UCSD-AML1 (cell line): ENCODE measurements around the gene LRRC2.
"Not testable (repeated sequence)": the region's sequence is repeated elsewhere in the genome, so short reads cannot be mapped to it uniquely, and the experiment has no call there.

Source experiments
- DNase-seq: peaks from one replicate; lab custom pipeline; 2025; ENCODE audit not compliant: unreplicated experiment; lab: John Stamatoyannopoulos, UW

Gene LRRC2

GRCh38 chr3:46501702-46502101 is 64.4 kb downstream of the LRRC2 start:
- no peak for DNase-seq

GRCh38 chr3:46500656-46501635 is 65.2 kb downstream of the LRRC2 start:
- DNase-seq, result no peak

GRCh38 chr3:46498916-46499519 is 67.1 kb downstream of the LRRC2 start:
- no peak for DNase-seq

- no peak for DNase-seq
These were observed 68.4 kb downstream of the LRRC2 start, which contains the start of gene RTP3 for GRCh38 chr3:46497556-46498265. TSS of gene RTP3 (plus strand) at chr3:46497976. CDS start at chr3:46498063, 87 bp downstream.

- peak; percentile 43 for DNase-seq
These were observed 69.2 kb downstream of the LRRC2 start for GRCh38 chr3:46496746-46497555.

GRCh38 chr3:46495901-46496456 is 70.1 kb downstream of the LRRC2 start:
- DNase-seq, result no peak

- not testable (repeated sequence) for DNase-seq
These were observed 71.6 kb downstream of the LRRC2 start for GRCh38 chr3:46494491-46494890.

GRCh38 chr3:46492890-46493547 is 73.1 kb downstream of the LRRC2 start:
- DNase-seq, result no peak

GRCh38 chr3:46491089-46492070 is 74.7 kb downstream of the LRRC2 start:
- DNase-seq, result no peak

- DNase-seq, result no peak
These were observed 75.6 kb downstream of the LRRC2 start for GRCh38 chr3:46490338-46491084.

GRCh38 chr3:46489875-46490274 is 76.2 kb downstream of the LRRC2 start:
- DNase-seq, result no peak

GRCh38 chr3:46489381-46489780 is 76.7 kb downstream of the LRRC2 start:
- no peak for DNase-seq

- peak; percentile 89 for DNase-seq
These were observed 77.3 kb downstream of the LRRC2 start for GRCh38 chr3:46488735-46489361.

- DNase-seq, result no peak
These were observed 80.3 kb downstream of the LRRC2 start for GRCh38 chr3:46485779-46486175.

GRCh38 chr3:46484911-46485778 is 81.0 kb downstream of the LRRC2 start:
- DNase-seq, result no peak

GRCh38 chr3:46484388-46484787 is 81.7 kb downstream of the LRRC2 start:
- no peak for DNase-seq

- DNase-seq, result no peak
These were observed 82.3 kb downstream of the LRRC2 start for GRCh38 chr3:46483825-46484224.
